Measurements from ENCODE around the gene PLIN5.

- TF ChIP-seq CTCF (IDR thresholded peaks at IDR 0.05; ENCODE audit: low read length) (no peak), EZH2 (optimal IDR thresholded peaks at IDR 0.05; ENCODE audit: low read depth, low read length) (no peak)
Measured at GRCh38 chr19:4533334-4533733, 1.7 kb downstream of the PLIN5 start.
